Amygdala (tissue), 56 donors: ENCODE results near the gene RAB3IL1.
"Not testable (repeated sequence)": the region's sequence is repeated elsewhere in the genome, so short reads cannot be mapped to it uniquely, and the experiment has no call there.

Source experiments
- DNase-seq, 56 donors: peaks; one replicate each; lab custom pipeline; 2025; lab: John Stamatoyannopoulos, UW

RAB3IL1 gene

DNA sequence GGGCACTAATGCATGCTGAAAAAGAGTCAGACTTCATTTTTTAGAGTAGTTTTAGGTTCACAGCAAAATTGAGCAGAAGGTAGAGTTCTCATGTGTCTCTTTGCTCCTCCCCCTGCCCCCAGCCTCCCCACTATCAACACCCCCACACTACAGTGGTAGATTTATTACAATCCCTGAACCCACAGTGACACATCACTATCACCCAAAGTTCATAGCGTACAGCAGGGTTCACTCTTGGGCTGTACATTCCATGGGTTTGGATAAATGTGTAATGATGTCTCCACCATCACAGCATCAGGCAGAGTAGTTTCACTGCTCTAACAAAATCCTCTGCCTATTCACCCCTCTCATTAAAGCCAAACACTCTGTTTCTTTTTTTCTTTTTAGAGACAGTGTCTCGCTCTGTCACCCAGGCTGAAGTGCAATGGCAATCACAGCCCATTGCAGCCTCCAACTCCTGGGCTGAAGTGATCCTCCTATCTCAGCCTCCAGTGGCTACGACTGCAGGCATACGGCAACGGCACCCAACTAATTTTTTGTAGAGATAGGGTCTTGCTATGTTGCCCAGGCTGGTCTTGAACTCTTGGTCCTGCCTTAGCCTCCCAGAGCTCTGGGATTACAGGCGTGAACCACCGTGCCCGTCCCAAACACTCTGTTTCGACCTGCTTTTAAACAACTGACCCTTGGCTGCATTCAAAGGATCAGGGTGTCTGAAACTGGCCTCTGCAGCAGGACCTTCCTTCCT is 36.9 kb upstream of the RAB3IL1 start:
- DNase-seq = no peak

DNA sequence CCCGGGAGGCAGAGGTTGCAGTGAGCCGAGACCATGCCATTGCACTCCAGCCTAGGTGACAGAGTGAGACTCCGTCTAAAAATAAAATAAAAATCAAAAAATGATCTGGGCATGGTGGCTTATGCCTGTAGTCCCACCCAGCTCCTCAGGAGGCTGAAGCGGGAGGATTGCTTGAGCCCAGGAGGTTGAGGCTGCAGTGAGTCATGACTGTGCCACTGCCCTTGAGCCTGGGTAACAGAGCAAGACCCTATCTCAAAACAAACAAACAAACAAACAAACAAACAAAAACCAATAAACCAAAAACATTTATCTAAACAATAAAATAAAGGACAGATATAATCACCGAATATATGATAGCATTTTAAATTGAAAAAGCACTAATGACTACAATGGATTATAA is 36.3 kb upstream of the RAB3IL1 start:
- not testable (repeated sequence) for DNase-seq

DNA sequence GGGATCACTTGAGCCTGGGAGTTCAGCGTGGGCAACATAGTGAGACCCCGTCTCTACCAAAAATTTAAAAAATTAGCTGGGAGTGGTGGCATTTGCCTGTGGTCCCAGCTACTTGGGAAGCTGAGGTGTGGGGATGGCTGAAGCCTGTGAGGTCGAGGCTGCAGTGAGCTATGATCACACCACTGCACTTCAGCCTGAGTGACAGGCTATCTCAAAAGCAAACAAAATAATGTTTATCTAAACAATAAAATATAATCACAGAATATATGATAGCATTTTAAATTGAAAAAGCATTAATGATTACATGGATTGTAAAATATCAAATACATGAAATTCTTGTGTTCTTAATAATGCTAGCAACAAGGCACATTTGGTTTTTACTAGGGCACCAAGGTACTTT is 35.5 kb upstream of the RAB3IL1 start:
- DNase-seq = no peak

DNA sequence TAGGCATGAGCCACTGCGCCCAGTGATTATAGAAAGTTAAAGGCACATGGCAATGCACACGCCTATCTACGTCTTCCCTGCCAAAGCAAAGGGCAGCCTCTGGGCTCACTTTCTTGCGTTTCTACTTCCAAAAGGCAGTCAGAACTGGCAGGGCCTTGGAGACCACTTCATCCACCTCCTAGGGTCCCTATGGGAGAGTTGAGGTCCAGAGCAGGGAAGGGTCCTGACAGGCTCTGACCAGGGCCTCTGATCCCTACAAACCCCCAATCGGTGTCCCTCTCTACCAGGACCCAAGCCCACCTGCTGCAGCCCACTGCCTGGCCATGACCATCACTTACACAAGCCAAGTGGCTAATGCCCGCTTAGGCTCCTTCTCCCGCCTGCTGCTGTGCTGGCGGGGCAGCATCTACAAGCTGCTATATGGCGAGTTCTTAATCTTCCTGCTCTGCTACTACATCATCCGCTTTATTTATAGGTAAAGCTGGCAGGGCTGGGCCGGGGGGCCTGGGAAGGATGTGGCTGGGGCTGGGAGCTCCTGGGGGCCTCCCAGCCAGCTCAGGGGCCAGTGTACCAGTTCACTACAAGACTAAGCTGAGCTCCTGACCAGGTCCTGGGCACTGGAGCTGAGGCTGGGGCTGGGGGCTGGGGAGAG is 34.2 kb upstream of the RAB3IL1 start:
- DNase-seq = no peak

DNA sequence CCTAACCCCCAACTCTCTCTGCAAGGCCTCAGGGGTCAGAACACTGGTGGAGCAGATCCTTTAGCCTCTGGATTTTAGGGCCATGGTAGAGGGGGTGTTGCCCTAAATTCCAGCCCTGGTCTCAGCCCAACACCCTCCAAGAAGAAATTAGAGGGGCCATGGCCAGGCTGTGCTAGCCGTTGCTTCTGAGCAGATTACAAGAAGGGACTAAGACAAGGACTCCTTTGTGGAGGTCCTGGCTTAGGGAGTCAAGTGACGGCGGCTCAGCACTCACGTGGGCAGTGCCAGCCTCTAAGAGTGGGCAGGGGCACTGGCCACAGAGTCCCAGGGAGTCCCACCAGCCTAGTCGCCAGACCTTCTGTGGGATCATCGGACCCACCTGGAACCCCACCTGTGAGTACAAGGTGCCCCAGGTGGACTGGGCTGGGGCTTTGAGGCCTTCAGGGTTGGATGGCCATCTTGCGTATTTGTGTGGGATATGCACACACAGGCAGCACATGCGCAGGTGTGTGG is 32.7 kb upstream of the RAB3IL1 start, which contains the start of gene BEST1:
BEST1 (plus strand) TSS at position 317 of the 513 bp plus-strand sequence. CDS start 1,456 bp downstream, outside the sequence.
- DNase-seq = peak in 42 of 56 donors; percentile 22 to 83 (median 65)

DNA sequence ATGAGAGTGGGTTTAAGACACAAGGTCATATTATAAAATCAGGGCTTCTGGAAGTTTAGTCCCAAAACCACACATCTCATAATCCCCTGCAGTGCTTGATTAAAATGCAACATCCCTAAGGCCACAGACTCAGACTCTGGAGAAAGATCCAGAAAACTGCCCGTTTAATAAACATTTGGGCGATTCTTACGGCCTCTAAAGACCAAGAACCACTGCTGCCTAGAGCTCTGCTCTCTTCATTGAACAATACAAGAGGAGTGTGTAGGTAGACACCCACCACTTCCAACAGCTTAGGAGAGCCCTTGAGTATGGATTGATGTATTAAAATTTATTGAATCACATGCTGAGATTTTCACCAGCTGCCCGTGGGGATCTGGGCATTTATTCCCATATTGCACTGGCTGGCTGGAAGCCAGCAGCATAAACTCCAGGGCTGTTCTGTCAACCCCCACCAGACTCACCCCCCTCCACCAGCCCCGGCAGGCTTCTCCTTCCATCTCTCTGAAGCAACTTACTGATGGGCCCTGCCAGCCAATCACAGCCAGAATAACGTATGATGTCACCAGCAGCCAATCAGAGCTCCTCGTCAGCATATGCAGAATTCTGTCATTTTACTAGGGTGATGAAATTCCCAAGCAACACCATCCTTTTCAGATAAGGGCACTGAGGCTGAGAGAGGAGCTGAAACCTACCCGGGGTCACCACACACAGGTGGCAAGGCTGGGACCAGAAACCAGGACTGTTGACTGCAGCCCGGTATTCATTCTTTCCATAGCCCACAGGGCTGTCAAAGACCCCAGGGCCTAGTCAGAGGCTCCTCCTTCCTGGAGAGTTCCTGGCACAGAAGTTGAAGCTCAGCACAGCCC is 32.0 kb upstream of the RAB3IL1 start:
- DNase-seq = peak in 54 of 56 donors; percentile 55 to 98 (median 89)

DNA sequence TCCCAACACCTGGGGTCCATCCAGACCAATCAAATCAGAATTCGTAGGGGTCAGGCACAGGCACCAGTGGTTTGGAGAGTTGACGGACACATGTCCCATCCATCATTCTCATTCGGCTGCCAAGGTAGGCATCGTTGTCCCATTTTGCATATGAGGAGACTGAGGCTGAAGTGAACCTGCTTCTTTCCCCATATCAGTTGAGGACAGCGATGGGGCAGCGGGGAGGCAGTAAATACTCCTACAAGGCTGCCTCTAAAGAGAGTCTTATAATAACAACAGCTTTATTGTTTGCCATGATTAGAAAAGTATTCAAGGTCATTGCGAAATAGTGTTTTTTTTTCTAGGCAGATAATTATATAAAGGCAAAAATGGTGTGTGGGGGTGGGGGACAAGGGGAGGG is 31.1 kb upstream of the RAB3IL1 start:
- no peak for DNase-seq

DNA sequence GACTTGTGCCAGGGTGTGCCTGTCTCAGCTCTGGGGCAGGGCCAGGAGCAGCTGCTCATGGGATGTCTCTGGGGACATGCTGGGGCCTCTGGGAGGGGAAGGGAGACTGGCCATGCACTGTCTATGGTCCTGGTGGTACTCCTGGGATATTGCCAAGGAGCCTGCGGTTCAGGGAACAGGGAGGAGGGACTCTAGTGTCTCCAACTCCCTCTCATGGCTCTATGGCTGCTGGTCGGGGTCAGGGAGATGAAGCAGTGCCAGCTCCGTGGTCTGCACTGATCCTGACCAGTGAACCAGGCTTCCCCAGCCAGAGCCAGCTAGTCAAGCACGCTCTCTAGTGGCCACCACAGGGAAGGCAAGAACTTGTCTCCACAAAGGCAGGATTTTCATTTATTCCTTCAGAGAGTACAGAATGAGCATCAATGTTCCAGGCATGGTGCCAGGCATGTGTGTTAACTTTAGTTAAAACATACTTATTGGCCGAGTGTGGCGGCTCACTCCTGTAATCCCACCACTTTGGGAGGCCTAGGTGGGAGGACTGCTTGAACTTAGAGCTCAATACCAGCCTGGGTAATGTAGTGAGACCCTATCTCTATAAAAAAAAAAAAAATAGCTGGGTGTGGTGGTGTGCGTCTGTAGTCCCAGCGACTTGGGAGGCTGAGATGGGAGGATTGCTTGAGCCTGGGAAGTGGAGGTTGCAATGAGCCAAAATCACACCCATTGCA is 30.3 kb upstream of the RAB3IL1 start:
- DNase-seq = peak in 51 of 56 donors; percentile 39 to 93 (median 78)

DNA sequence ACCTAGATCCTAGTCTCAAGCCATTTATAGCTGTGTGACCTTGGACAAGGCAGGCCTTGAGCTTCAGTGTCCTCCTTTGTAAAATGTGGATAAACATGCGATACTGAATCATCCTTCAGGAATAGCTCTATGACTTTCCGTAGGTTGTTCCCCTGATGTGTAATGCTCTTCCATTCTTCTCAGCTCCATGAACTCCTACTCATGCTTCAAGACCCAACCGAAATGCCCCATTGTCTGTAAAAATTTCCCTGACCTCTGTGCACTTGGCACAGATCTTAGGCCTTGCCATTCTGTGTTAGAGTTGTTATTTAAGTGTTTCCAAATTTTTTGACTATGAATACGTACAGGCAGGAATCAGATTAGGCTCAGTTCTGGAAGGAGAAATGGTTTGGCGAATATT is 29.5 kb upstream of the RAB3IL1 start:
- no peak for DNase-seq

DNA sequence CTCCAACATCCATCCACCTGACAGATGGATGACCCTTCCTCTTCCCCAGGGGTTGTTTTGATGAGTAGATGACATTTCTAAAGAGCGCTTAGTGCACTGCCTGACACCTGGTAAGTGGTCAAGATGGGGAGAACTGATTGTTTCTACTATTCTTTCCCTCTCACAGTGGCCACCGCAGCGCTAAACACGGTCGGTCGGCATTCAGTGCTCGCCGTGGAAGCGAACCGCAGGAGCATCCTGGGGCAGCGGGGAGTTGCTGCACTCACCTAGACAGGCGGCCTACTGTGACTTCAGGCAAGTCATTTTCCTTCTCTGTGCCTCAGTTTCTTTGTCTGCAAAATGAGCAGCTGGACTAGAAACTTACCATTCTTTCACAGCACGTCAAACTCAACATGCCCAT is 27.8 kb upstream of the RAB3IL1 start:
- DNase-seq = no peak

DNA sequence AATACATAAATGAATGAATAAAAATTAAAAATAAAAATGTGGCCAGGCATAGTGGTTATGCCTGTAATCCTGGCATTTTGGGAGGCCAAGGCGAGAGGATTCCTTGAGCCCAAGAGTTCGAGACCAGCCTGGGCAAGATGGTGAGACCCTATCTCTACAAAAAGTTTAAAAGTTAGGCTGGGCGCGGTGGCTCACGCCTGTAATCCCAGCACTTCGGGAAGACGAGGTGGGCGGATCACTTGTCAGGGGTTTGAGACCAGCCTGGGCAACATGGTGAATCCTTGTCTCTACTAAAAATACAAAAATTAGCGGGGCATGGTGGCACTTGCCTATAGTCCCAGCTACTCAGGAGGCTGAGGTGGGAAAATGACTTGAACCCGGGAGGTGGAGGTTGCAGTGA is 23.1 kb upstream of the RAB3IL1 start:
- no peak for DNase-seq

DNA sequence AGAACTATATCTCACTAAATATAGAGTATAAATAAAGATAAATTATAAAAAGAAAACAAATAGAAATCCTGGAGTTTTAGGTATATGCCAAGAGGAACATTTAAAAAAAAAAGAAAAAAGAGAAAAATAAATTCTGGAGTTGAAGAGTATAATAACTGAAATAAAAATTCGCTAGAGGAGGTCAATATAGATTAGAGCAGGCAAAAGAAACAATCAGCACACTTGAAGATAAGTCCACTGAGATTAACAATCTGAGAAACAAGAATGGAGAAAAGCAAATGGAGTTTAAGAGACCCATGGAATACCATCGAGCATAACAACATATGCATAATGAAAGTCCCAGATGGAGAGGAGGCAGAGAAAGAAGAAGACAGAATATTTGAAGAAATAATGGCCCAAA is 18.5 kb upstream of the RAB3IL1 start:
- no peak for DNase-seq

DNA sequence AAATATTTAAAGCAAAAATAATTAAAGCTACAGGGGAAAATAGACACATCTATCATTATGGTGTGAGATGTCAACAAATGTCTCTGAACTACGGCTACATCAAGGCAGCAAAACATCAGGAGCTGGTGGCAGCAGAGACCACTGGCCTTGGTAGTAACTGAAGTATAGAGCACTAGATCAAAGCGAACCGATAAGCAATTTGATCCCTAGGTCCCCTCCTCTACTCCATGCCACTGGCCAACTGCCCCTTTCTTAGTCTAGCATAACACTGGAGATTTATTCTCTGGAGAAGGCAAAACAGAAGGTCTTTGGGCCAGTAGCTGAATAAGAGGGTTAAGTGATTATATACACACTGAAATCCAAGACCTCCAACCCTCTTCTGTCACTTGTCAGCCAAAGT is 13.6 kb upstream of the RAB3IL1 start:
- no peak for DNase-seq

DNA sequence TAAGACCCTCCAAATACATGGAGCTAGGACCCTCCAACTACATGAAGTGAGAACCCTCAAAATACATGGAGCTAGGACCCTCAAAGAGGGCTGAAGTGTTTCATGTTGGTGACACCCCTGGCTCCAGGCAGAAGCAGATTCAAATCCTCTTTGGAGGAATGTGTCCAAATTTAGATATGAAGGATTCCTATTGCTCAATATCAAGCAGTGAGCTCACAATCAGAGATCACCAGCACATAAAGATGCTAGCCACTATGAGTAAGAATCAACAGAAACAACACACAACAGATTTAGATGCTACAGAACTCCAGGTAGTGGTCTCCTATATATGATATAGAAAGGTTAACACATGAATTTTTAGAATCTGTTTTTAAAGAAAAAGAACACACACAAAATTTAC is 11.2 kb upstream of the RAB3IL1 start:
- no peak for DNase-seq

DNA sequence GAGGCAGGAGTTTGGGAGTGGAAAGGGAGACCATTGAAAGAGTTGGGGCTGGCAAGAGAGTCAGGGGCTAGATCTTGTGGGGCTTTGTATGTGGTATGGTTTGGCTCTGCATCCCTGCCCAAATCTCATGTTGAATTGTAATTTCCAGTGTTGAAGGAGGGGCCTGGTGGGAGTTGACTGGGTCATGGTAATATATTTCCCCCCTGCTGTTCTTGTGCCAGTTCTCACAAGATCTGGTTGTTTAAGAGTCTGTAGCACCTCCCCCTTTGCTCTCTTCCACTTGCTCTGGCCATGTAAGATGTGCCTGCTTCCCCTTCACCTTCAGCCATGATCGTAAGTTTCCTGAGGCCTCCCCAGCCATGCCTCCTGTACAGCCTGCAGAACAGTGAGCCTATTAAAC is 10.1 kb upstream of the RAB3IL1 start:
- DNase-seq = no peak

DNA sequence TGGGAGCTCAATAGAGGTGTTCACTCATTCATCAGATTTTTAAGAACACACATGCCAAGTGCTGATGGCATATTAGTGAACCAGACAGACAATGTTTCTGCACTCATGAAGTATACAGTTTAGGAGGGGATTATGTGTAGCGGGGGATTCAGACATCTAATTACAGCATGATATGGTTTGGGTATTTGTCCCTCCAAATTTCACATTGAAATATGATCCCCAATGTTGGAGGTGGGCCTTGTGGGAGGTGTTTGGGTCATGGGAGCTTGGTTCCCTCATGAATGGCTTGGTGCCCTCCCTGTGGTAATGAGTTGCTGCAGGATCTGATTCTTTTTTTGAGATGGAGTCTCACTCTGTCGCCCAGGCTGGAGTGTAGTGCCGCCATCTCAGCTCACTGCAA is 8.9 kb upstream of the RAB3IL1 start:
- DNase-seq = no peak

DNA sequence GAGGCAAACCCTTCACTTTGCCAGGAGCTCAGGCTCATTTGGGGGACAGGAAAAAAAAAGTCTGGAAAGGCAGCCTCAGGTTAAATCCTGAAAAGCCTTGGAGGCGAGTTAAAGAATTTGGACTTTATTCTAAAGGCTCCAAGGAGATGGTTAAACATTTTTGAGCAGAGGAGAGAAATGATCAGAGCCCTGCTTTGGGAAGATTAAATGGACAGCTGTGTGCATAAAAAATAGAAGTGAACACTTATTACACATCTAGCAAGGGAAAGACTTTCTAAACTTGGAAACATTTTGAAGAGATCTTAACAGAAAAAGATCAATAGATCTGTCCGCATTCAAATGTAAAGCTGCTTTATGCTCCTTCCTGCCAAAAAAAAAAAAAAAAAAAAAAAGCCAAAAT is 8.4 kb upstream of the RAB3IL1 start:
- DNase-seq = no peak

DNA sequence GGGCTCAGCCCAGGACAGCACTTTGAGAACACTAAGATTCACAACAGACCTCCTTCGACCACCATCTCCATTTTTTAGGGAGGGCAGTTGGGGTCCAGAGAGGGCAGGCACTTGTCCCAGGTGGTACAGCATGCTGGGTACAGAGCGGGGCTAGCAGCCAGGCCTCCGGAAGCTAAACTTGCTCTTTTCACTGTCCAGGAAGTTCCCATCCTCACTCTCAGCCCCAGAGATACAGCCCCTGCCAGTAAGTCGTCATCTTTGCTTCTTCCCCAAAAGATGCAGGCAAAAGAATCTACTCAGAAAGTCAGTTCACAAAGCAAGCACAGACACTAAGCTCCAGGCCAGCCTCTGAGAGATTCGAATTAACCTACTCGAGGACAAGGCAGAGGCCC is 6.7 kb upstream of the RAB3IL1 start:
- no peak for DNase-seq

DNA sequence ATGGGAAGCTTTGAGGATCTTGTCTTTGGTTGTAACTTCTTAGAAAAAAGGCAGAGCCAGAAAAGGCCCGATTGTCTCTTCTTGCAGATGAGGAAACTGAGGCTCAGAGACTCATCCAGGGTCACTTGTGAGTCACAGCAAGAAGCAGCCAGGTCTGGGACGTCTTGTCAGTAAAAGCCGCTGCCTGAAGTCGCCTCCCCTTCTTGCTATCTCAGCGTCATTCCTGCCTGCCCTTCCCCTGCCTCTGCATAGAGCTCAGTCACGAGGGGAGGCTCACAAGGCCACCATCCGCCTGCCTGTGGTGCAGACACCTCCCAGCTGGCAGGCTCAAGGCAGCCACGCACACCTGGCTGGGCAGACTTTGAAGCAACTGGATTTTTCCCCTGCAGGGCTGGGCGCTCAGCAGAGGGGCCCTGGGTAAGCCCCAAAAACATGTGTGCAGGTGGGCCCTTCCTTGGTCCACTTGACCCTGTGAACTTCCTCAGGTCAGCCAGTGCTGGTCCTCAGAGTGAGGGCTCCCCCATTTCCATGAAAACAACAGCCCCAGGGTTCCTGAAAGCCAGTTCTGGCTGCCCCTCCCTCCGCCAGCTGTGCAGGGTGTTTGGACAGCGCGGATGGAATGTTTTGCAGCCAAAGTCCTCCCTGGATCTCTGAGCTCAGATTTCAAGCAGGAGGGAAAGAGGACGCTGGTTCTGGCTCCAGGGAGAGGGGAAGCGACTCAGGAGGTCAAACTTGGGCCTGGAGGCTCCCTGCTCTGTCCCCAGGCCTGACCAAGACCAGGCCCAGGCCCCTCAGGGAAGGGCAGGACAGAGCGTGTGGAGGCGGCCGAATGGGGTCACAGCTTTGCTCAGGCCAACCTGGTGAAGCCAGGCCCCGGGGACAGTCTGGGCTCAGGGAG is 6.0 kb upstream of the RAB3IL1 start:
- DNase-seq = peak in 3 of 56 donors; percentile 18 to 33 (median 24)
